GM18507 (cell line): Measurements from ENCODE around the gene MLC1.
"Not testable (repeated sequence)": the region's sequence is repeated elsewhere in the genome, so short reads cannot be mapped to it uniquely, and the experiment has no call there.

Source experiments
- DNase-seq: peaks from one replicate; pipeline ENCODE4 v3.0.0; 2011; ENCODE audit warnings: low read depth; ENCODE audit not compliant: insufficient read length; ENCODE audit errors: extremely low spot score
- FAIRE-seq: peaks from 2 replicates; lab custom pipeline; 2011; peaks lifted over from hg19 to GRCh38; lab: Jason Lieb, UNC

MLC1 gene

GRCh38 chr22:50105208-50106100 lies 20.2 kb upstream of the MLC1 start:
- DNase-seq, result no peak
- FAIRE-seq, result peak; percentile 79

- DNase-seq (no peak), FAIRE-seq (no peak)
Measured at GRCh38 chr22:50104141-50104544, 18.9 kb upstream of the MLC1 start.

GRCh38 chr22:50102946-50103345 lies 17.7 kb upstream of the MLC1 start:
- no peak for FAIRE-seq
- DNase-seq, result no peak

GRCh38 chr22:50101870-50102565 lies 16.8 kb upstream of the MLC1 start:
- FAIRE-seq, result no peak
- DNase-seq, result no peak

GRCh38 chr22:50098052-50098451 lies 12.8 kb upstream of the MLC1 start:
- no peak for FAIRE-seq

GRCh38 chr22:50092342-50092741 lies 7.1 kb upstream of the MLC1 start:
- FAIRE-seq (no peak), DNase-seq (no peak)

More at GRCh38 chr22:50098052-50098451, 12.8 kb upstream of the MLC1 start:
- no peak for DNase-seq

- no peak for FAIRE-seq
- DNase-seq, result no peak
Measured at GRCh38 chr22:50091092-50091768, 6.0 kb upstream of the MLC1 start.

- FAIRE-seq, result no peak
Measured at GRCh38 chr22:50090412-50090714, 5.1 kb upstream of the MLC1 start.

GRCh38 chr22:50089682-50090411 lies 4.6 kb upstream of the MLC1 start, which contains the start of gene MOV10L1:
Gene MOV10L1 (plus strand): TSS chr22:50090006. CDS start chr22:50090089, 83 bp downstream.
- no peak for DNase-seq
- FAIRE-seq, result no peak

More at GRCh38 chr22:50090412-50090714, 5.1 kb upstream of the MLC1 start:
- no peak for DNase-seq

GRCh38 chr22:50089231-50089630 lies 4.0 kb upstream of the MLC1 start:
- DNase-seq (no peak), FAIRE-seq (no peak)

- FAIRE-seq, result no peak
- no peak for DNase-seq
Measured at GRCh38 chr22:50088096-50088495, 2.9 kb upstream of the MLC1 start.

- DNase-seq, result no peak
Measured at GRCh38 chr22:50087646-50088045, 2.4 kb upstream of the MLC1 start.

GRCh38 chr22:50086975-50087374 lies 1.7 kb upstream of the MLC1 start:
- FAIRE-seq, DNase-seq: not testable (repeated sequence)

More at GRCh38 chr22:50087646-50088045, 2.4 kb upstream of the MLC1 start:
- FAIRE-seq, result no peak

- DNase-seq (no peak), FAIRE-seq (no peak)
Measured at GRCh38 chr22:50086526-50086925, 1.3 kb upstream of the MLC1 start.

GRCh38 chr22:50084614-50085021 lies 608 bp downstream of the MLC1 start:
- FAIRE-seq (no peak), DNase-seq (no peak)

GRCh38 chr22:50084080-50084477 lies 1.1 kb downstream of the MLC1 start:
- DNase-seq (no peak), FAIRE-seq (no peak)

- no peak for DNase-seq
- no peak for FAIRE-seq
Measured at GRCh38 chr22:50083462-50084079, 1.7 kb downstream of the MLC1 start.

- DNase-seq (no peak), FAIRE-seq (no peak)
Measured at GRCh38 chr22:50082961-50083461, 2.2 kb downstream of the MLC1 start.

GRCh38 chr22:50082197-50082715 lies 3.0 kb downstream of the MLC1 start:
- DNase-seq, result no peak
- FAIRE-seq, result no peak
